ENCODE data around the gene NUDT8.

DNA sequence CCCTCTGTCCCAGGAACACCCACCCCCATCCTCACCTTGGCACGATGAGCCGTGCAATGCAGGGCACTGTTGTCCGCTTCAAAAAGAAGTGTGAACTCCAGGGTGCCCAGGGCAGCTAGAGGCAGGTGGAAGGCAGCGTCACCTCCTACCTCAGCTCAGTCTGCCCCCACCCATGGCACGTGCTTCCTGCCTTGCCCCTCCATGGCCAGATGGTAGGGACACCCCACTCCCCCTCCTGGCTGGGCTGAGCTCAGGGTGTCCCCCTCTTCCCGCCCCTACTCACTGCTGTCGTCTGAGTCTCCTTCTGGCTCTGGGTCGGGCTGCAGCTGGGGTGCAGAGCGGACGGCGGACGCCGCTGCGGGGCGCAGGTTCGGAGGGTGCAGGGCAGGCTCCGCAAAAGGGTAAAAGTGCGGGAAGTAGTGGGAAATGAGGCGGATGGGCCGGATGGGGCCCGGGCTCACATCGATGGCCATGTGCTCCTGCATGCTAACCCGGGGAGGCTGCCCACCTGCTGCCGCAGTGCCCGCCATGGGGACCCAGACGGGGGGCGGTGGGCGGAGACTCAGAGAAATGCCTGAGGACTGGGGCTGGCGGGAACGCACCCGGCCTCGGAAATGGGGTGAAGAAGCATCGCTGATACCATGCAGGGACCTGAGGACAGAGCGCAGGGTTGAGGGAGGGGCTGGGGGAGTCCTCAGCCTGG is 13.9 kb downstream of the NUDT8 start:
- no peak for TF ChIP-seq CREB1 (IDR thresholded peaks at IDR 0.05; ENCODE audit: low read depth)
- no peak for TF ChIP-seq FOXM1 (IDR thresholded peaks at IDR 0.05; ENCODE audit: borderline replicate concordance, low read depth)
- TF ChIP-seq RAD21 (IDR thresholded peaks at IDR 0.05; ENCODE audit: low read depth) = no peak
- TF ChIP-seq, protein P1, sequence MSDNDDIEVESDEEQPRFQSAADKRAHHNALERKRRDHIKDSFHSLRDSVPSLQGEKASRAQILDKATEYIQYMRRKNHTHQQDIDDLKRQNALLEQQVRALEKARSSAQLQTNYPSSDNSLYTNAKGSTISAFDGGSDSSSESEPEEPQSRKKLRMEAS (IDR thresholded peaks at IDR 0.05) = no peak
- no peak for TF ChIP-seq YY1 (IDR thresholded peaks at IDR 0.05; ENCODE audit: low read depth)
- TF ChIP-seq TAF1 (IDR thresholded peaks at IDR 0.05; ENCODE audit: low read depth) = no peak
- no peak for TF ChIP-seq EGR1 (IDR thresholded peaks at IDR 0.05)
